OCI-LY7 (cell line): Measurements from ENCODE around the gene HEG1.

Experiments used
- EZH2phosphoT487 ChIP-seq: fragments of 200-600 bp; sonication (generic); IDR thresholded peaks from 2 replicates; pipeline ENCODE4 v1.6.1; 2018; ENCODE audit warnings: low read depth, borderline replicate concordance, mild to moderate bottlenecking, mixed run types, antibody characterized with exemption, low read length, moderate library complexity, mixed read lengths
- TF ChIP-seq, protein P1 (sequence below): fragments of 200-600 bp; sonication (generic); conservative IDR thresholded peaks from 2 replicates; pipeline ENCODE4 v1.5.1; 2014; ENCODE audit warnings: mild to moderate bottlenecking, antibody characterized with exemption, low read length, moderate library complexity, mixed read lengths

DNA sequence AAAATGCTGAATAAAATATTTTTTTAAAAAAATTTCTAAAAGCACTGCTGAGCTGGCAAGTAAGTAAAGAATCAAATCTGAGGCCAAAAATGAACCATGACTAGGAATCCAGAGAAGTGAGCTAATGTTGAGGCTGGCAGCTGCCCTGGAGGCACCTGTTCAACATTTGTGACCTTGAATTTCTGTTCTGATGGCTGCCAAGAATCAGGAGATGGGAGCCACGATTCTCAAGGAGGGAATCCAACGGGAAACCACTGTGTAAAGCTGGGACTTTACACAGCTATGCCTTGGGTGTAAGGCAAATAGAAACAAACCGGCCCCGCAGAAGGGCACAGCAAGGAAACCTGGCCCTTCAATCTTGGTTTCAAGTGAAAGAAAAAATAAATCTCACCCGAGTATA lies 22.7 kb downstream of the HEG1 start:
- TF ChIP-seq, protein P1, sequence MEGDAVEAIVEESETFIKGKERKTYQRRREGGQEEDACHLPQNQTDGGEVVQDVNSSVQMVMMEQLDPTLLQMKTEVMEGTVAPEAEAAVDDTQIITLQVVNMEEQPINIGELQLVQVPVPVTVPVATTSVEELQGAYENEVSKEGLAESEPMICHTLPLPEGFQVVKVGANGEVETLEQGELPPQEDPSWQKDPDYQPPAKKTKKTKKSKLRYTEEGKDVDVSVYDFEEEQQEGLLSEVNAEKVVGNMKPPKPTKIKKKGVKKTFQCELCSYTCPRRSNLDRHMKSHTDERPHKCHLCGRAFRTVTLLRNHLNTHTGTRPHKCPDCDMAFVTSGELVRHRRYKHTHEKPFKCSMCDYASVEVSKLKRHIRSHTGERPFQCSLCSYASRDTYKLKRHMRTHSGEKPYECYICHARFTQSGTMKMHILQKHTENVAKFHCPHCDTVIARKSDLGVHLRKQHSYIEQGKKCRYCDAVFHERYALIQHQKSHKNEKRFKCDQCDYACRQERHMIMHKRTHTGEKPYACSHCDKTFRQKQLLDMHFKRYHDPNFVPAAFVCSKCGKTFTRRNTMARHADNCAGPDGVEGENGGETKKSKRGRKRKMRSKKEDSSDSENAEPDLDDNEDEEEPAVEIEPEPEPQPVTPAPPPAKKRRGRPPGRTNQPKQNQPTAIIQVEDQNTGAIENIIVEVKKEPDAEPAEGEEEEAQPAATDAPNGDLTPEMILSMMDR = no peak
- TF ChIP-seq EZH2phosphoT487 = no peak
